Measurements from ENCODE around the gene DCAF11.
"Not testable (repeated sequence)": the region's sequence is repeated elsewhere in the genome, so short reads cannot be mapped to it uniquely, and the experiment has no call there.

DCAF11 gene

GRCh38 chr14:24103451-24103850 lies 11.1 kb upstream of the DCAF11 start:
- ATAC-seq (ENCODE audit: low read depth) (no peak), DNase-seq (ENCODE audit: low spot score) (no peak)
- no peak overlapping the region for H3K27ac ChIP-seq (ENCODE audit: poor library complexity, severe bottlenecking)
- no peaks in the 10 kb centered on the region for H3K9me3 ChIP-seq (ENCODE audit: severe bottlenecking)
- TF ChIP-seq, protein P1, sequence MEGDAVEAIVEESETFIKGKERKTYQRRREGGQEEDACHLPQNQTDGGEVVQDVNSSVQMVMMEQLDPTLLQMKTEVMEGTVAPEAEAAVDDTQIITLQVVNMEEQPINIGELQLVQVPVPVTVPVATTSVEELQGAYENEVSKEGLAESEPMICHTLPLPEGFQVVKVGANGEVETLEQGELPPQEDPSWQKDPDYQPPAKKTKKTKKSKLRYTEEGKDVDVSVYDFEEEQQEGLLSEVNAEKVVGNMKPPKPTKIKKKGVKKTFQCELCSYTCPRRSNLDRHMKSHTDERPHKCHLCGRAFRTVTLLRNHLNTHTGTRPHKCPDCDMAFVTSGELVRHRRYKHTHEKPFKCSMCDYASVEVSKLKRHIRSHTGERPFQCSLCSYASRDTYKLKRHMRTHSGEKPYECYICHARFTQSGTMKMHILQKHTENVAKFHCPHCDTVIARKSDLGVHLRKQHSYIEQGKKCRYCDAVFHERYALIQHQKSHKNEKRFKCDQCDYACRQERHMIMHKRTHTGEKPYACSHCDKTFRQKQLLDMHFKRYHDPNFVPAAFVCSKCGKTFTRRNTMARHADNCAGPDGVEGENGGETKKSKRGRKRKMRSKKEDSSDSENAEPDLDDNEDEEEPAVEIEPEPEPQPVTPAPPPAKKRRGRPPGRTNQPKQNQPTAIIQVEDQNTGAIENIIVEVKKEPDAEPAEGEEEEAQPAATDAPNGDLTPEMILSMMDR (IDR thresholded peaks at IDR 0.05; ENCODE audit: poor library complexity, severe bottlenecking) = no peak
- H3K4me1 ChIP-seq (ENCODE audit: insufficient read depth, poor library complexity, severe bottlenecking) = peaks cover 13% of the 10 kb centered on the region
- no peak overlapping the region for H3K4me3 ChIP-seq (ENCODE audit: severe bottlenecking)
- H3K27me3 ChIP-seq (ENCODE audit: insufficient read depth, poor library complexity, severe bottlenecking) = no peaks in the 10 kb centered on the region
- peaks cover 57% of the 10 kb centered on the region for H3K36me3 ChIP-seq (ENCODE audit: low read depth)

GRCh38 chr14:24105609-24106239 lies 8.9 kb upstream of the DCAF11 start:
- Histone ChIP-seq H3K4me1 (ENCODE audit: insufficient read depth, poor library complexity, severe bottlenecking) (peaks cover 29% of the 10 kb centered on the region), H3K36me3 (ENCODE audit: low read depth) (peaks cover 34% of the 10 kb centered on the region)
- not testable (repeated sequence) for H3K9me3 ChIP-seq (ENCODE audit: severe bottlenecking); H3K27ac ChIP-seq (ENCODE audit: poor library complexity, severe bottlenecking); H3K4me3 ChIP-seq (ENCODE audit: severe bottlenecking); DNase-seq (ENCODE audit: low spot score); H3K27me3 ChIP-seq (ENCODE audit: insufficient read depth, poor library complexity, severe bottlenecking); ATAC-seq (ENCODE audit: low read depth)

GRCh38 chr14:24106672-24107271 lies 7.8 kb upstream of the DCAF11 start:
- Histone ChIP-seq H3K27me3 (ENCODE audit: insufficient read depth, poor library complexity, severe bottlenecking) (no peaks in the 10 kb centered on the region), H3K27ac (ENCODE audit: poor library complexity, severe bottlenecking) (no peak overlapping the region), H3K4me1 (ENCODE audit: insufficient read depth, poor library complexity, severe bottlenecking) (peaks cover 29% of the 10 kb centered on the region), H3K4me3 (ENCODE audit: severe bottlenecking) (no peak overlapping the region), H3K9me3 (ENCODE audit: severe bottlenecking) (no peaks in the 10 kb centered on the region), H3K36me3 (ENCODE audit: low read depth) (peaks cover 23% of the 10 kb centered on the region)
- TF ChIP-seq, protein P1 (IDR thresholded peaks at IDR 0.05; ENCODE audit: poor library complexity, severe bottlenecking) = no peak
- DNase-seq (ENCODE audit: low spot score) (no peak), ATAC-seq (ENCODE audit: low read depth) (no peak)

DNA sequence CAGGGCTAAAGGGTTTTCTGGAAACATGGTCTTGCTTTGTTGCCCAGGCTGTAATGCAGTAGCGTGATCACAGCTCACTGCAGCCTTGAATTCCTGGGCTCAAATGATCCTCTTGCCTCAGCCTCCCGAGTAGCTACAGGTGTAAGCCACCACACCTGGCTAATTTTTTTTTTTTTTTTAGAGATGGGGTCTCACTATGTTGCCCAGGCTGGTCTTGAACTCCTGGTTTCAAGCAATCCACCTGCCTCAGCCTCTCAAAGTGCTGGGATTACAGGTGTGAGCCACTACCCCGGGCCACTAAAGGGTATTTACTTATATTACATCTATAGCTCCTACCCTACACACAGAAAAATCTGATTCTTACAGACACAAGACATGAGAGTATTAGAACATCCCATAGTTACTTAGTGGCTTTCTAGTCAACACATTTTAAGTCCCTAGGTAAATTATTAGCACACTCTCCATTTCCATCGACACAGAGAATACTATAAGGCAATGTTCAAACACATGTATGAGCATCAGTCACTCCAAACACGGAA lies 6.2 kb upstream of the DCAF11 start:
- H3K9me3 ChIP-seq (ENCODE audit: severe bottlenecking) = no peaks in the 10 kb centered on the region
- DNase-seq (ENCODE audit: low spot score) = no peak
- H3K36me3 ChIP-seq (ENCODE audit: low read depth) = peaks cover 9% of the 10 kb centered on the region
- H3K4me1 ChIP-seq (ENCODE audit: insufficient read depth, poor library complexity, severe bottlenecking) = peaks cover 29% of the 10 kb centered on the region
- no peaks in the 10 kb centered on the region for H3K27me3 ChIP-seq (ENCODE audit: insufficient read depth, poor library complexity, severe bottlenecking)
- ATAC-seq (ENCODE audit: low read depth) = peak; percentile 3; the same call in 1 of the 3 replicates
- H3K27ac ChIP-seq (ENCODE audit: poor library complexity, severe bottlenecking) = no peak overlapping the region
- H3K4me3 ChIP-seq (ENCODE audit: severe bottlenecking) = no peak overlapping the region
- TF ChIP-seq, protein P1 (IDR thresholded peaks at IDR 0.05; ENCODE audit: poor library complexity, severe bottlenecking) = no peak

- H3K36me3 ChIP-seq (ENCODE audit: low read depth) = 0 out of 2 replicates have a peak, but pooled peaks cover under 1% of the 10 kb centered on the region
- peaks cover 29% of the 10 kb centered on the region for H3K4me1 ChIP-seq (ENCODE audit: insufficient read depth, poor library complexity, severe bottlenecking)
- DNase-seq (ENCODE audit: low spot score) (no peak), ATAC-seq (ENCODE audit: low read depth) (no peak)
- H3K27me3 ChIP-seq (ENCODE audit: insufficient read depth, poor library complexity, severe bottlenecking) = no peaks in the 10 kb centered on the region
- H3K27ac ChIP-seq (ENCODE audit: poor library complexity, severe bottlenecking) = peak overlapping the region; percentile 11
- no peaks in the 10 kb centered on the region for H3K9me3 ChIP-seq (ENCODE audit: severe bottlenecking)
- H3K4me3 ChIP-seq (ENCODE audit: severe bottlenecking) = no peak overlapping the region
- TF ChIP-seq, protein P1 (IDR thresholded peaks at IDR 0.05; ENCODE audit: poor library complexity, severe bottlenecking) = no peak
Observed at GRCh38 chr14:24110060-24110459, 4.5 kb upstream of the DCAF11 start.
